ENCODE results near the gene EMC8.

Gene EMC8

GRCh38 chr16:85777583-85778310, 21.6 kb downstream of the EMC8 start:
- DNase-seq: no peak

GRCh38 chr16:85774811-85775210, 24.5 kb downstream of the EMC8 start:
- H3K36me3 ChIP-seq: no peaks in the 10 kb centered on the region; the same call in 1 of the 2 replicates
- DNase-seq: no peak
- H3K27ac ChIP-seq: no peak overlapping the region
- H3K27me3 ChIP-seq (ENCODE audit: insufficient read depth, low read depth, severe bottlenecking): no peaks in the 10 kb centered on the region
- H3K9me3 ChIP-seq (ENCODE audit: severe bottlenecking): no peaks in the 10 kb centered on the region
- TF ChIP-seq CTCF (IDR thresholded peaks at IDR 0.05; ENCODE audit: low read depth, low read length): no peak
- no peak overlapping the region for H3K4me3 ChIP-seq (ENCODE audit: low read depth, low read length)

More at GRCh38 chr16:85777583-85778310, 21.6 kb downstream of the EMC8 start:
- H3K4me3 ChIP-seq (ENCODE audit: low read depth, low read length): no peak overlapping the region
- no peak overlapping the region for H3K27ac ChIP-seq
- no peaks in the 10 kb centered on the region; the same call in none of the 2 replicates for H3K36me3 ChIP-seq
- no peak for TF ChIP-seq CTCF (IDR thresholded peaks at IDR 0.05; ENCODE audit: low read depth, low read length)
- no peaks in the 10 kb centered on the region for H3K9me3 ChIP-seq (ENCODE audit: severe bottlenecking)
- no peaks in the 10 kb centered on the region for H3K27me3 ChIP-seq (ENCODE audit: insufficient read depth, low read depth, severe bottlenecking)

GRCh38 chr16:85774136-85774535, 25.2 kb downstream of the EMC8 start:
- Histone ChIP-seq H3K9me3 (ENCODE audit: severe bottlenecking) (no peaks in the 10 kb centered on the region), H3K27ac (no peak overlapping the region), H3K27me3 (ENCODE audit: insufficient read depth, low read depth, severe bottlenecking) (no peaks in the 10 kb centered on the region), H3K4me3 (ENCODE audit: low read depth, low read length) (no peak overlapping the region), H3K36me3 (no peaks in the 10 kb centered on the region; the same call in 1 of the 2 replicates)
- TF ChIP-seq CTCF (IDR thresholded peaks at IDR 0.05; ENCODE audit: low read depth, low read length): no peak
- no peak for DNase-seq

GRCh38 chr16:85773044-85773443, 26.3 kb downstream of the EMC8 start:
- no peak overlapping the region for H3K27ac ChIP-seq
- no peak overlapping the region for H3K4me3 ChIP-seq (ENCODE audit: low read depth, low read length)
- no peaks in the 10 kb centered on the region for H3K27me3 ChIP-seq (ENCODE audit: insufficient read depth, low read depth, severe bottlenecking)
- no peak for TF ChIP-seq CTCF (IDR thresholded peaks at IDR 0.05; ENCODE audit: low read depth, low read length)
- no peak for DNase-seq
- no peaks in the 10 kb centered on the region; the same call in 1 of the 2 replicates for H3K36me3 ChIP-seq
- H3K9me3 ChIP-seq (ENCODE audit: severe bottlenecking): no peaks in the 10 kb centered on the region

- no peak for TF ChIP-seq CTCF (IDR thresholded peaks at IDR 0.05; ENCODE audit: low read depth, low read length)
- Histone ChIP-seq H3K27ac (no peak overlapping the region), H3K36me3 (no peaks in the 10 kb centered on the region), H3K4me3 (ENCODE audit: low read depth, low read length) (no peak overlapping the region), H3K9me3 (ENCODE audit: severe bottlenecking) (no peaks in the 10 kb centered on the region), H3K27me3 (ENCODE audit: insufficient read depth, low read depth, severe bottlenecking) (no peaks in the 10 kb centered on the region)
- DNase-seq: no peak
These were observed 28.6 kb downstream of the EMC8 start for GRCh38 chr16:85770741-85771140.

- no peak overlapping the region for H3K4me3 ChIP-seq (ENCODE audit: low read depth, low read length)
- TF ChIP-seq CTCF (IDR thresholded peaks at IDR 0.05; ENCODE audit: low read depth, low read length): no peak
- DNase-seq: no peak
- H3K27me3 ChIP-seq (ENCODE audit: insufficient read depth, low read depth, severe bottlenecking): no peaks in the 10 kb centered on the region
- H3K9me3 ChIP-seq (ENCODE audit: severe bottlenecking): no peaks in the 10 kb centered on the region
- H3K36me3 ChIP-seq: no peaks in the 10 kb centered on the region
- H3K27ac ChIP-seq: no peak overlapping the region
These were observed 31.1 kb downstream of the EMC8 start for GRCh38 chr16:85768199-85768598.
